Fibroblast of skin of scalp (primary cell): Measurements from ENCODE around the gene CAPN1. TPM values are rescaled to one million over a fixed set of nuclear protein-coding genes. Genes with fewer than 3 reads are reported as not detected.
"Not testable (repeated sequence)": the region's sequence is repeated elsewhere in the genome, so short reads cannot be mapped to it uniquely, and the experiment has no call there.

Experiments used
- DNase-seq: peaks from one replicate; pipeline ENCODE4 v3.0.0-alpha.2; 2013
- polyA plus RNA-seq, 2 experiments: library from polyadenylated mRNA; unstranded; fragments of 120-200 nt; gene quantifications; one replicate each; pipeline ENCODE4 v1.2.1, GENCODE V29; 2013; ENCODE audit not compliant: insufficient read length in 2 of 2

The CAPN1 gene
- 101 TPM for polyA plus RNA-seq (2013, experiment 1 of 2; ENCODE audit: insufficient read length)
- polyA plus RNA-seq (2013, experiment 2 of 2; ENCODE audit: insufficient read length) = 96.6 TPM

DNA sequence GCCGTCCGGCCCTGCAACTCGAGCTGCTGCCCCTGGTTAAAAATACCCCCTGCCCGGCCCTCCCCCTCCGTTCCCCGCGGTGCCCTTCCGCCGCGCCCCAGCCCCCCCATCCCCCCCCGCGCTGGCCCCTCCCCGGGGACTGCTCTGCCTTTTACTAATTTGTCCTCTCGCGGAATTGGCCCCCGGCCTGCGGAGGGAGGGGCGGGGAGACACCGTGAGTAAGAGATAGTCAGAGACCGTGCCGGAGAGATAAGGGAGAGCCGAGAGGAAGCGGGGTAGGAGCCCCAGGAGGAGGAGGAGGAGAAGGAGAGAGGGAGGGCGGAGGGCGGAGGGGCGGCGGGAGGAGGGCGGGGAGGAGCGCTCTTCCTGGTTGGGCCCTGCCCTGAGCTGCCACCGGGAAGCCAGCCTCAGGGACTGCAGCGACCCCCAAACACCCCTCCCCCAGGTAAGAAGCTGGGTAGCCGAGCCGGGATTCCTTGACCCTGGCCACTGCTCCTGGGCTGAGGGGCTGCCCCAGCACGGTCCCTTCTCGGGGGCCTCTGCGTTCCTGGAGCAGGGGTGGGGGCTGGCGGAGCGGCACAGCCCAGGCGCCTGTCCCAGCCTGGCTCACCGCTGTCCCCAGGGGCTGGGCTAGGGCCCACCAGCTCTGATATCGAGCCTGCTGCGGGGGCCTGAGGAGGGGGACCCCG, at the start of gene CAPN1:
TSS of gene CAPN1 (plus strand) at position 360 of the 689 bp plus-strand sequence. CDS start 774 bp downstream, outside the sequence.
- peak; percentile 90 for DNase-seq

DNA sequence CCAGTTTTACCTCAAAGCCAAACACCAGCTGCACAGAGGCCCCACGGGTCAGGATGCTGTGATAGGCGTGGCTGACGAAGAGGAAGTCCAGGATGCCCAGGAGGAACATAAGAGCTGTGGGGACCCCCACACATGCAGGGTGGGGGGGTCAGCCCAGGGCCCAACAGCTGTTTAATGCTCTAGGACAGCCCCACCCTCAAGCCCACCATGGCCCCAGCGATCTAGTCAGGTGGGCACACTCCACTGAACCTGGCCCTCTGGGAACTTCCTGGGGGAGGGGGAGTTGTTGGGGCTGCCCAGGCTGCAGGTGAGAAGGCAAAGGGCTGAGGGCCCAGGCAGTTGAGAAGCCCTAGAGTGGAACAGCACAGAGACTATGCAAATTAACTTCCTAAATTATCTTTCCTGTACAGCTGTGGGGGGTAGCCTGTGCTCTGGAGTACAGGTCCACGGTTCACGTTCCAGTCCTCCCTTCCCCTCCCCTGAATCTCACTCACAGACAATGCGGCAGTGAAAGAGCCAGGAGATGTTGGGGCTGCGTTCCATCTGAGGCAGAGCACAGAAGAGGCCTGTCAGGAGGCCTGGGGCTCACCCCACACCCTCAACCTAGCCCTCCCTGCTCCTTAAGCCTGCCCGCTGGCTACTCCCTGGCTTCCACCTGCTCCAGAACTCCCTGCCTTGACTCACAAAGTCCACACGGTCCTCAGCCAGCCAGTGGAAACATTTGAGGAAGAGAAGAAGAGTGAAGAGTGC, 49.3 kb upstream of the CAPN1 start:
- no peak for DNase-seq

DNA sequence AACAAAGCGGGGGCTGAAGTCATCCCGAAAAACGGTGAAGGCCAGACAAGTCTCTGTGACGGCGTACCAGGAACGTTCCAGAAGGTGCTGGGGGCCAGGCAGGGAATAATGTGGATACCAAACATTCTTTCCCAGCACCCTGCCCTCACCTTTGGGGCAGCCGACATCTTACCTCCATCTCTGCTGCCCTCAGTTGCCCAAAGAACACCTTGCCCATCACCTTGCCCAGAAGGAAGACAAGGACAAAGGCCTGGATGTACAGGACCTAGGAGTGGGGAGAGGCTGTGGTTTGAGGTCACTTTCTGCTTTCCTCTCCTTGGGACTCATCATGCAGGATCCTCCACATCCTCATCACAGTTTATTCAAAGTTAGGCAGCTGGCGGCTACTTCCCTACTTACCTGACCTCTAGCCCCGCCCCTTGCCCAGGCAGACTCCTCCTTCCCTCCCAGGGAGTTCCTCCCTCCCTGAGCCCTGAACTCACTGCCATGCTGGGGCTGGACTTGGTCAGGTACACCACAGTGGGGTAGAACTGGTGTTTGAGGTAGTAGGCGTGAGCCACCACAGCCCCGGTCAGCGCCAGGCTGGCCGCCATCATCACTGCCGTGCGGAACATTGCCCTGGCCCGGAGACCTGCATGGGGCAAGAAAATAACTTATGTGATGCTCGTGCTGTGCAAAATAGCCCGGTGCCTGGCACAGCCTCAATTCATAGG, 48.6 kb upstream of the CAPN1 start:
- DNase-seq = no peak

DNA sequence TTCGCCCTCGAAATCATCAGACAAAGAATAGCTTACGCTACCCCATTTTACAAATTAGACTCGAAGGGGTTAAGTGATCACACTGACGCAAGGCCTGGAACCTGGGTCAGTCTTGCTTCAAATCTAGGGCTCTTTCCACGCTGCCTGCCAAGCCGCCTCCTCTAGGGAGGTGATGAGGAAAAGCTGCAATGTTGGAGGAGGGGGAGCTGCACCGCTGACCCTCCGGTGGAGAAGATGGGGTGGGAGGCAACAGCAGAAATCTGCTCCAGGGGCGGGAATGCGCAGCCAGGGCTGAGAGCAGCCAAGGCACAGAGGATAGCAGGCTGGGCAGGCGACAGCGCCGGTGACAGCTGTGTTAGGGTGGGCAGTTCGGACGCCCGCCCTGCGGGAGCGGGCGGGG, 48.0 kb upstream of the CAPN1 start:
- DNase-seq = no peak

DNA sequence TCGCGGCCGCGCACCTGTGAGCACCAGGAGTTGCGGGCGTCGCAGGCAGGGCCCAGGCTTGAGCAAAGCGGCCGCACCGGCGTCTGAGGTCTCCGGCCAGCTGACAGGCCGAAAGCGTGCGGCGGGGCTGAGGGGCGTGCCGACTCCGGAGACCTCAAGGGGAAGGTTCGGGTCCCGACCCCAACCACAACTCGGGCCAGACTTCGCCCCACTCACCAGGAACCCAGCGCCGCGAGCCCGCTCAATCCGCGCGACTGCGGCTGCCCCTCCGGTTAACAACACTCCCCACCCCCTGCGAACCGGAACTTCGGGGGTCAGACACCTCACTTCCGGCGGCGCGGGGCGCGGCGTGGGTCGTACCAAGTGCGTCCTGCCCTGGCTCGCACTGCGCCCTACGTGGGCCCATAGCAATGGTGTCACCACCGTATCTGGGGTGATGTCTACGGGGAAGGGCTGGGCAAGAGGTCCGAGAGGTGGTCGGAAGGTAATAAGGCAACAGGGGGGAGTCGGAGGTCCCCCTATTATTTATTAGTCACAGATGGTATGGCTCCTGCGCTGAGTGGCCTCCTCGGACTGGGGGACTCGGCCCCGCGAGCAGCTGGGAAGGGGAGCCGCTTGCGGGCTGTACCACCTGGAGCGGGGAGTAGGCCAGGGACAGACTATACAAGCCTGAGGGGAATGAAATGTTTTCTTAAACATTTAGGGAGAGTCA, 47.3 kb upstream of the CAPN1 start, which contains the start of gene SYVN1:
TSS of gene SYVN1 (minus strand) at position 280 of the 712 bp plus-strand sequence. CDS start 918 bp downstream, outside the sequence.
- peak; percentile 91 for DNase-seq

DNA sequence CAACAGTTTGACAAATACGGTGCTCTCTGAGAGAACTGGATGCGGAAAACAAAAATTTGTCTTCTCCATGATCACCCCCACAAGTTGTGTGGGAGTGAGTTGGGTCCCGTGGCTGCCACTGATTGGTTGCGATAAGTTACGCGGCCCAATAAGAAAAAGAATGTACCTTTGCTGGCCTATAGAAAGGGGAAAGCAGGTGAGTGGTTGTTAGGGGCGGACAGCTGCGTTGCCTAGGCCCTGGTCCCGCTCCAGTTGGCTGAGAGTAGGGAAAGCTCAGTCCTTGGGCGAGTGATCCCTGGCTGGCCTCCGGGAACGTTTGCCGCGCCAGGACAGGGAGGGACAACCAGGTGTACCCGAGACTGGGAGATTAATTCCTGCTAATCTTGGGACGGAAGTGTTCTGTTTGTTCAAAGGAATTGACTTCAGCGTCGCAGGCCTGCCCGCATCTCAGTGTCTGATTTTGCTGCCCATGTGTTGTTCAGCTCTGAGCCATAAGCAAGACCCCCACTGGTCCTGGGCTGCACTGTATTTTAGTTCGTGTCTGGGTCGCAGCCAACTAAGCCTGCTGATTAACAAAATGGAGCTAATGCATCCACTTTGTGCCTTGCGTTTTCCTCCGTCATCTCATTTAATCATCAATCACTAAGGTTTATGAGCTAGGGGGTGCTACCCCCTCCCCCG, 46.6 kb upstream of the CAPN1 start:
- peak; percentile 96 for DNase-seq

DNA sequence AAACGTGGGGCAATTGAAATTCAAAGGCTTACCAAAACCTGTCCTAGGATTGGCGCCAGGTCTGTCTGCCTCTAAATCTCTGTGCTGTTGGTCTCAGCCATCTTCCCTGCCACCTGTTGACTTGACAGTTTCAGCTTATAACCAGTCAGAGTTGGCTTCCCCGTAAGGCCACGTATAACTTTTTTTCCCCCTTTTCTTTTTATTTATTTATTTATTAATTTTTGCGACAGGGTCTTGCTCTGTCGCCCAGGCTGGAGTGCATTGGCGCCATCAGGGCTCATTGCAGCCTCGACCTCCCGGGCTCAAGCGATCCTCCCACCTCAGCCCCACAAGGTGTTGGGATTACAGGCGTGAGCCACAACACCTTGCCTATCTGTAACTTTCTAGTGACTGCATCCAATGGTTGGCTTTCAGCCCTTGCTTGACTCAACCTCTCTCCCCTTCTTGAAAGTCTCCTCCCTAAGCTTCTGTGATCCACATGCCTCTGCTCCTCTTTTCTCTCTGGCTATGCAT, 46.0 kb upstream of the CAPN1 start:
- no peak for DNase-seq

DNA sequence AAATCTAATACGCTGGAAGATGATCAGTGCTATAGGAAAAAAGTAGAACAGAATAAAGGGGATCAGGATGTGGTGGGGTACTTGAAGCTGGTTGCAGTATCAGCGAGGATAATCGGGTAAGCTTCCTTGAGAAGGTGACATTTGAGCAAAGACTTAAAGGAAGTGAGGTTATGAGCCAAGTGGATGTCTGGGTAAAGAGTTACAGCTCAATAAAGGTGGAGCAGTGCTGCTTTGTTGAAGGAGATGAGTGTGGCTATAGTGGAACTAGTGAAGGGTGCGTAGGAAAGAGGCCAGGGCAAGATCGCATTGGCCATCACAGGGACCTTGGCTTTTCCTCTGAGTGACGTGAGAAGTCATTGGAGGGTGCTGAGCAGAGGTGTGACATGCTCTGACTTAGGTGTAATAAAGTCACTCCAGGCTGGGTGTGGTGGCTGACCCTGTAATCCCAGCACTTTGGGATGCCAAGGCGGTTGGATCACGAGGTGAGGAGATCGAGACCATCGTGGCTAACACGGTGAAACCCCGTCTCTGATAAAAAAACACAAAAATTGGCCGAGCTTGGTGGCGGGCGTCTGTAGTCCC, 45.1 kb upstream of the CAPN1 start:
- no peak for DNase-seq

DNA sequence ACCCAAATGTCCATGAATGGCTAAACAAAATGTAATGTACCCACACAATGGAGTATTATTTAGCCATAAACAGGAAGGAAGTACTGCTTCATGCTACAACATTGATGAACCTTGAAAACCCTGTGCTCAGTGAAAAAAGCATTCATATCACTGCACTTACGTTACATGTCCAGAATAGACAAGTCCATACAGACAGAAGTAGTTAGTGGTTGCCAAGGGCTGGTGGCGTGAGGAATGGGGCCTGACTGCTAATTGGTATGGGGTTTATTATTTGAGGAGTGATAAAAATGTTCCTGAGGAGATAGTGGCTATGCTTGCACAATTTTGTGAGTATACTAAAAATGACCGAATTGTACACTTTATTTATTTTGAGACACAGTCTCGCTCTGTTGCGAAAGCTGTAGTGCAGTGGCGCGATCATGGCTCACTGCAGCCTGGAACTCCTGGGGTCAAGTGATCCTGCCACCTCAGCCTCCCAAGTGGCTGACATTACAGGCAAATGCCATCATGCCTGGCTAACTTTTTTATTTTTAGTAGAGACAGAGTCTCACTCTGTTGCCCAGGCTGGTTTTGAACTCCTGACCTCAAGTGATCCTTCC, 39.7 kb upstream of the CAPN1 start:
- DNase-seq = no peak

DNA sequence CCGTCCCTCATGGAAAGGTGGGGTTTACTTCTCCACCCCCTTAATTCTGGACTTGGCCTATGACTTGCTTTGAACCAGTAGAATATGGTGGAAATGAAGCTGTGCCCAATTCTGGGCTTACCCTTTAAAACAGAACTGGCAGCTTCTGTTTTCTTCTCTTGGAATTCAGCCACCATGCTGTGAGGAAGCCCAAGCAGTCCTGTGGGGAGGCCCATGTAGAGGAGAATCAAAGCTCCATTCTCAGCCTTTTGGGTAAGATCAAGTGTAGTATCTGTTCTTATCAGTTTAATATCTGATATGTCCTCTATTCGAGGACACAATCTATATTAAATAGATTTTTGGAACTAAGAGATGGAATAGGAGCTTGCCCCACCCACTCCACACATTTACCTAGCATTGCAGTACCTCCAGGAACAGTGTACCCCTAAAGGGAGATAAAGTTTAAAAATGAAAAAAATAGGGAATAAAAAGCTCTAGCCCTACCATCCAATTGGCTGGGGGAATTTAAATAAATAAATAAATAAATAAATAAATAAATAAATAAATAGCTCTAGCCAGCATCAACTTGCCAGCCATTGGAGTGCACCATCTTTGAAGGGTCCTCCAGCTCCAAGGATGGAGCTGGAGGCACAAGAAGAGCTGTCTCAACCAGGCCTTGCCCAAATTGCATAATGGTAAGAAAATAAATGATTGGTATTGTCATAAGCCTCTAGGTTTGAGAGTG, 34.2 kb upstream of the CAPN1 start:
- no peak for DNase-seq

DNA sequence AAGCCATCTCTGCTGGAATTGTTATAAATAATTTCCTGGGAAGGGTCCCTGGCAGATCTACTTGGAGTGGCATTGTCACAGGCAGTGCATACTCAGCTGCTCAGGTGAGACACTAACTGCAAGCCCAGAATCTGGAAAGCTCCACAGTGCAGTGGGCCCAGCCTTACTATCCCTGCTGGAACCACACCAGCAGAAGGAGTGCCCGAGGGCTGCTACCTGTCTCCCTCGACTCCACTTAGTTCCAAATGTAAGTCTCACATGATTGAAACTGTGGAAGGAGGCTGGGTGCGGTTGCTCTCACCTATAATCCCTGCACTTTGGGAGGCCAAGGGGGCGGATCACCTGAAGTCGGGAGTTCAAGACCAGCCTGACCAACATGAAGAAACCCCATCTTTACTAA, 33.1 kb upstream of the CAPN1 start:
- DNase-seq = no peak

DNA sequence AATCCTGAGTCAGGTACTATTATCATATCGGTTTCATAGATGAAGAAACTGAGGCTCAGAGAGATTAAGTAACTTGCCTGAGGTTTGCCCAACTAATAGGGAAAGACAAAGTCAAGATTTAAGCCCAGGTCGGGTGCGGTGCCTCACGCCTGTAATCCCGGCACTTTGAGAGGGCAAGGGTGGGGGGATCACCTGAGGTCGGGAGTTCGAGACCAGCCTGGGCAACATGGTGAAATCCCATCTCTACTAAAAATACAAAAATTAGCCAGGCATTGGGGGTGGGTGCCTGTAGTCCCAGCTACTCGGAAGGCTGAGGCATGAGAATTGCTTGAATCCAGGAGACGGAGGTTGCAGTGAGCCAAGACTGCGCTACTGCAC, 31.6 kb upstream of the CAPN1 start:
- DNase-seq = not testable (repeated sequence)

DNA sequence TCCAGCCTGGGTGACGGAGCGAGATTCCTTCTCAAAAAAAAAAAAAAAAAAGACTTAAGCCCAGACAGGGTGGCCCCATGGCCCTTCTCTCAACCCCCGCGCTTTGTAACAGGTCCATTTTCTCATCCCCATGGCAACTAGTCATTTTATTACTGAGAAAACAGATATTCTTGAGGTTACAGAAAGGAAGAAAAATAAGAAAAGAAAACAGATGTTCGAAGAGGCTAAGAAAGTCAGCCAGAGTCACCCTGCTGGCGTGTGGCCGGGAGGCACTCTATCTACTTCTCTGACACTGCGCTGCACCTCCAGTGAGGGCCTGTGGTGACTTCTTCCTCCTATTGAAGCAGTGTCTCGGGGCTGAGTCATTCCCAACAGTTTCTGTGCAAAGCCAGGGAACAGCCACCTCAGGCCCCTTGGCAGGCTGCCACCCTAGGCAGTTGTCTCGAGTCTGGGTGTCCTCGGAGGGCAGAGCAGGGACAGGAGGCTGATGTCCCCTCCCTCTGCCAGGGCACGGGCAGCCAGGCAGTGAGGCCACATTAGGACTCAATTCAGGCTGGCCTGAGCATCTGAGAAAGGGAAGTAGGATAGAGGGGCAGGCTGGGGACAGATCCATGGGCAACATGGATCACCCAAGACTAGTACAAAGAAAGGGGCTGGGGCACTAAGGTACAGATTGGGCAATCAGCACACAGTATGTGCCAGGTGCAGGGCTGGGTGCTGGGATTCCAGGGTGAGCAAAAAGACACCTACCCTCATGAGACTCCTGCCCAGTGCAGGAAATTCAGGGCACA, 31.0 kb upstream of the CAPN1 start:
- peak; percentile 90 for DNase-seq

DNA sequence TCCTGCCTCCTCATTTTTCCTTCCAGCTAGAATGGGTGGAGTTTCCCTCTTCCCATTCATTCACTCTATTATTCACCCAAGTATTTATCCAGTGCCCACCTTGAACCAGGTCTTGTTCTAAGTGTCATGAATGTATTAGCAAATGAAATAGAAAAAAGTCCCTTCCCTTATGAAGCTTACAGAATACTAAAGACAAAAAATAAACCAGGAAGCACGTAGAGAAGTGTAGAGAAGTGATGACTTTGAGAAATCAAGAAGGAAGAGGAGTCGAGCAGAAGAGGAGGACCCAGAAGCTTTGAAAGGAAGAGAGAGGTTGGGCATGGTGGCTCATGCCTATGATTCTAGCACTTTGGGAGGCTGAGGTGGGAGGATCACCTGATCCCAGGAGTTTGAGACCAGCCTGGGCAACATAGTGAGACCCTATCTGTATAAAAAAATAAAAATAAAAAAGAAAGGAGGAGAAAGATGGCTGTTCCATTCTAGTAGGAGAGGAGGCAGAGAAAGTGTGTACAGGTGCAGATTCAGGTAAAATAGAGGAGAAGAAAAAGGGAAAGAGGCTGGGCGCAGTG, 30.3 kb upstream of the CAPN1 start:
- DNase-seq = no peak

DNA sequence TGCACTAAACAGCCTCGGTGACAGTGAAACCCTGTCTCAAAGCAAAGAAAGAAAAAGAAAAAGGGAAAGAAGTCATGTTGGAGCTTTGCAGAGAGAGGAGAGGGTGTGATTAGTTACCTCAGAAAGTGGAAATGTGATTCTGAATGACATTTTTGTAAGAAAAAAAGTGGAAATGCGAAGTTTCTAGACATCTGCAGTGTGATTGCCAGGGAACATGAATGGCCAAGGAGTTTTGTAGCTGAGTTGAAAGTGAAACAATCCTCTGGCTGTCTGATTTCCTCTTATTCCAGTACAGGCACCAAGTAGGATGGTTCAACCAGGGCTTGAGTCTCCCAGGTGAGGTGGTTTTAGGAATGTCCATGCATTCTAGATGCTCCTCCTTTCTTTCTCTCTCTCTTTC, 29.6 kb upstream of the CAPN1 start:
- no peak for DNase-seq

DNA sequence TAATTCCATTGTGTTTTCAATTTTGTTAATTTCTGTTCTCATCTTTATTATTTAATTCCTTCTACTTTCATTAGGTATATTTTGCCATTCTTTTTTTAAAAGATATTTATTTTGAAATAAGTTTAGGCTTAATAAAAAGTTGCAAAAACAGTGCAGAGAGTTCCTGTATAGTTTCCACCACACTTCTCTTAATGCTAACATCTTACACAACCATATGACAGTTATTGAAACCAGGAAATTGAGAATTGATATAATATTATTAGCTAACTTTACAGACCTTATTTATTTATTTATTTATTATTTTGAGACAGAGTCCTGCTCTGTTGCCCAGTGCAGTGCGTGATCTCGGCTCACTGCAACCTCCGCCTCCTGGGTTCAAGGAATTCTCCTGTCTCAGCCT, 25.5 kb upstream of the CAPN1 start:
- DNase-seq = no peak

DNA sequence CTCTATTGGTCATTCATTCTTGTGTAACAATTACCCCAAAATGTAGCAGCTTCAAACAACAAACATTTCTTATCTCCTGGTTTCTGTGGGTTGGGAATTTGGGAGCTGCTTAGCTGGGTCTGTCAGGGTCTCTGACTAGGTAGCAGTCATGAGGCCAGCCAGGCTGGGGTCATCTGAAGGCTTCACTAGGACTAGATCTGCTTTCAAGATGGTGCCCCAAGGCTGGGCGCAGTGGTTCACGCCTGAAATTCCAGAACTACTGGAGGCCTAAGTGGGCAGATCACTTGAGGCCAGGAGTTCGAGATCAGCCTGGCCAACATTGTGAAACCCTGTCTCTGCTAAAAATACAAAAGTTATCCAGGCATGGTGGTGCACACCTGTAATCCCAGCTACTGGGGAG, 24.8 kb upstream of the CAPN1 start:
- DNase-seq = no peak

DNA sequence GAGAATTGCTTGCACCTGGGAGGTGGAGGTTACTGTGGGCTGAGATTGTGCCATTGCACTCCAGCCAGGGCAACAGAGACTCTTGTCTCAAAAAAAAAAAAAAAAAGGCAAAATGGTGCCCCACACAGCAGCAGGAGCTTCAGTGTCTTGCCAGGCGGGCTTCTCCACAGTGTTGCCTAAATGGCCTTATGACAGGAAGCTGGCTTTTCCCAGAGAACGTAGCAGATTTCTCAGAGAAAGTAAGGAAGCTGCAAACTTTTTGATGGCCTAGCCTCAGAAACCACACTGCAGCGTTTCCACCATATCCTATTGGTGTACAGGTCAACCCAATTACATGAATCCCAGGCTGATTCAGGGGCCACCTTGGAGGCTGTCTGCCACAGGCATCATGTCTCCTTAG, 24.4 kb upstream of the CAPN1 start:
- DNase-seq = no peak

DNA sequence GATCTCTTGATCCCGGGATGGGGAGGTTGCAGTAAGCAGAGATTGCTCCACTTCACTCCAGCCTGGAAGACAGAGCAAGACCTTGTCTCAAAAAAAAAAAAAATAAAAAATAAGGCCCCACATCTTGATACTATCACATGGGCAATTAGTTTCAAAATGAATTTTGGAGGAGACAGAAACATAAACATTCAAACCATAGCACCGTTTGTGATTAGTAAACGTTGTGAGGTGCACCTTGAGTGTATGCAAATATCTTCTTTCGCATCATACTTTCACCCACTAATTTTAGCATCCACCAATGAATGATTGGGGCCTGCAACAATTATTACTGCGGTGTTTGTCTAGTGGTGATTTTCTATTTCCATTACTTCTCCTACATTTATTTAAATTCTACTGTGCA, 22.7 kb upstream of the CAPN1 start:
- no peak for DNase-seq
